ENCODE results near the gene STUM. TPM values are rescaled to one million over a fixed set of nuclear protein-coding genes. Genes with fewer than 3 reads are reported as not detected.

Gene STUM
- total RNA-seq, 1 experiment from 2014 or later, result 0.03 TPM

- no peak overlapping the region for H3K27ac ChIP-seq
- H3K4me3 ChIP-seq, result no peak overlapping the region
- no peaks in the 10 kb centered on the region for H3K36me3 ChIP-seq
- DNase-seq (ENCODE audit: low read depth in 1 of 2, low spot score in 2 of 2), result no peak
- H3K4me1 ChIP-seq (replicated peaks), result no peaks in the 10 kb centered on the region
- H3K27me3 ChIP-seq (replicated peaks), result no peaks in the 10 kb centered on the region
- no peaks in the 10 kb centered on the region for H3K9me3 ChIP-seq (replicated peaks)
These were observed 79.5 kb downstream of the STUM start for GRCh38 chr1:226627924-226628611.

GRCh38 chr1:226628612-226629155, 80.1 kb downstream of the STUM start:
- H3K4me1 ChIP-seq (replicated peaks), result no peaks in the 10 kb centered on the region
- DNase-seq (ENCODE audit: low read depth in 1 of 2, low spot score in 2 of 2), result no peak
- no peaks in the 10 kb centered on the region for H3K36me3 ChIP-seq
- no peak overlapping the region for H3K27ac ChIP-seq
- no peak overlapping the region for H3K4me3 ChIP-seq
- no peaks in the 10 kb centered on the region for H3K9me3 ChIP-seq (replicated peaks)
- H3K27me3 ChIP-seq (replicated peaks), result no peaks in the 10 kb centered on the region

- H3K9me3 ChIP-seq (replicated peaks), result no peaks in the 10 kb centered on the region
- H3K27ac ChIP-seq, result no peak overlapping the region
- peaks cover 2% of the 10 kb centered on the region; the same call in 1 of the 2 replicates for H3K36me3 ChIP-seq
- no peak overlapping the region for H3K4me3 ChIP-seq
- DNase-seq (ENCODE audit: low read depth in 1 of 2, low spot score in 2 of 2), result no peak
- H3K4me1 ChIP-seq (replicated peaks), result 0 out of 2 replicates have a peak, but pooled peaks cover 3% of the 10 kb centered on the region
- no peaks in the 10 kb centered on the region for H3K27me3 ChIP-seq (replicated peaks)
These were observed 80.8 kb downstream of the STUM start for GRCh38 chr1:226629210-226629895.

GRCh38 chr1:226629896-226630550, 81.5 kb downstream of the STUM start:
- H3K4me1 ChIP-seq (replicated peaks), result 0 out of 2 replicates have a peak, but pooled peaks cover 3% of the 10 kb centered on the region
- no peak overlapping the region for H3K4me3 ChIP-seq
- no peaks in the 10 kb centered on the region for H3K9me3 ChIP-seq (replicated peaks)
- DNase-seq (ENCODE audit: low read depth in 1 of 2, low spot score in 2 of 2), result no peak
- H3K36me3 ChIP-seq, result peaks cover 3% of the 10 kb centered on the region; the same call in 1 of the 2 replicates
- H3K27ac ChIP-seq, result no peak overlapping the region
- no peaks in the 10 kb centered on the region for H3K27me3 ChIP-seq (replicated peaks)

GRCh38 chr1:226630592-226630991, 82.0 kb downstream of the STUM start:
- DNase-seq (ENCODE audit: low read depth in 1 of 2, low spot score in 2 of 2), result no peak
- H3K27me3 ChIP-seq (replicated peaks), result no peaks in the 10 kb centered on the region
- 0 out of 2 replicates have a peak, but pooled peaks cover 3% of the 10 kb centered on the region for H3K4me1 ChIP-seq (replicated peaks)
- H3K4me3 ChIP-seq, result no peak overlapping the region
- peaks cover 3% of the 10 kb centered on the region; the same call in 1 of the 2 replicates for H3K36me3 ChIP-seq
- H3K27ac ChIP-seq, result no peak overlapping the region
- no peaks in the 10 kb centered on the region for H3K9me3 ChIP-seq (replicated peaks)

- no peaks in the 10 kb centered on the region for H3K9me3 ChIP-seq (replicated peaks)
- H3K27ac ChIP-seq, result no peak overlapping the region
- no peak for DNase-seq (ENCODE audit: low read depth in 1 of 2, low spot score in 2 of 2)
- H3K4me3 ChIP-seq, result no peak overlapping the region
- no peaks in the 10 kb centered on the region for H3K27me3 ChIP-seq (replicated peaks)
- H3K36me3 ChIP-seq, result peaks cover 3% of the 10 kb centered on the region; the same call in 1 of the 2 replicates
- H3K4me1 ChIP-seq (replicated peaks), result 0 out of 2 replicates have a peak, but pooled peaks cover 3% of the 10 kb centered on the region
These were observed 82.9 kb downstream of the STUM start for GRCh38 chr1:226631229-226632000.

- H3K36me3 ChIP-seq, result peaks cover 3% of the 10 kb centered on the region; the same call in 1 of the 2 replicates
- 0 out of 2 replicates have a peak, but pooled peaks cover 3% of the 10 kb centered on the region for H3K4me1 ChIP-seq (replicated peaks)
- no peaks in the 10 kb centered on the region for H3K9me3 ChIP-seq (replicated peaks)
- no peaks in the 10 kb centered on the region for H3K27me3 ChIP-seq (replicated peaks)
- H3K4me3 ChIP-seq, result no peak overlapping the region
- no peak overlapping the region for H3K27ac ChIP-seq
- DNase-seq (ENCODE audit: low read depth in 1 of 2, low spot score in 2 of 2), result no peak
These were observed 83.8 kb downstream of the STUM start for GRCh38 chr1:226632169-226632879.

- no peak for DNase-seq (ENCODE audit: low read depth in 1 of 2, low spot score in 2 of 2)
- Histone ChIP-seq H3K4me3 (no peak overlapping the region), H3K27ac (no peak overlapping the region), H3K4me1 (replicated peaks) (0 out of 2 replicates have a peak, but pooled peaks cover 3% of the 10 kb centered on the region), H3K9me3 (replicated peaks) (no peaks in the 10 kb centered on the region), H3K27me3 (replicated peaks) (no peaks in the 10 kb centered on the region), H3K36me3 (peaks cover 3% of the 10 kb centered on the region; the same call in 1 of the 2 replicates)
These were observed 84.4 kb downstream of the STUM start for GRCh38 chr1:226632922-226633351.

- Histone ChIP-seq H3K9me3 (replicated peaks) (no peaks in the 10 kb centered on the region), H3K27ac (no peak overlapping the region), H3K4me3 (no peak overlapping the region), H3K36me3 (peaks cover 3% of the 10 kb centered on the region; the same call in 1 of the 2 replicates), H3K4me1 (replicated peaks) (0 out of 2 replicates have a peak, but pooled peaks cover 3% of the 10 kb centered on the region), H3K27me3 (replicated peaks) (no peaks in the 10 kb centered on the region)
- no peak for DNase-seq (ENCODE audit: low read depth in 1 of 2, low spot score in 2 of 2)
These were observed 85.1 kb downstream of the STUM start for GRCh38 chr1:226633541-226634165.

GRCh38 chr1:226634166-226634588, 85.6 kb downstream of the STUM start:
- Histone ChIP-seq H3K36me3 (peaks cover 3% of the 10 kb centered on the region; the same call in 1 of the 2 replicates), H3K4me3 (no peak overlapping the region), H3K27ac (no peak overlapping the region), H3K4me1 (replicated peaks) (0 out of 2 replicates have a peak, but pooled peaks cover 3% of the 10 kb centered on the region), H3K9me3 (replicated peaks) (no peaks in the 10 kb centered on the region), H3K27me3 (replicated peaks) (no peaks in the 10 kb centered on the region)
- DNase-seq (ENCODE audit: low read depth in 1 of 2, low spot score in 2 of 2), result peak; percentile 65 to 78

- H3K4me3 ChIP-seq, result no peak overlapping the region
- peaks cover 3% of the 10 kb centered on the region; the same call in 1 of the 2 replicates for H3K36me3 ChIP-seq
- 0 out of 2 replicates have a peak, but pooled peaks cover 3% of the 10 kb centered on the region for H3K4me1 ChIP-seq (replicated peaks)
- H3K27me3 ChIP-seq (replicated peaks), result no peaks in the 10 kb centered on the region
- no peak for DNase-seq (ENCODE audit: low read depth in 1 of 2, low spot score in 2 of 2)
- no peak overlapping the region for H3K27ac ChIP-seq
- H3K9me3 ChIP-seq (replicated peaks), result no peaks in the 10 kb centered on the region
These were observed 86.2 kb downstream of the STUM start for GRCh38 chr1:226634611-226635246.

Measured in SJSA1 (cell line).